Mammary epithelial cell (primary cell): ENCODE measurements around the gene PLBD1.

Experiments
- EZH2 ChIP-seq: IDR thresholded peaks from 2 replicates; pipeline ENCODE4 v1.6.1; 2012; ENCODE audit warnings: low read length, inconsistent platforms, borderline replicate concordance
- TF ChIP-seq, protein P1 (sequence below), 2 donors: IDR thresholded peaks in 1 of 2; conservative IDR thresholded peaks in 1 of 2; 2 replicates each; pipeline ENCODE4 v1.5.1; 2011 to 2012; ENCODE audit warnings: inconsistent platforms in 2 of 2, low read length in 2 of 2, mild to moderate bottlenecking in 2 of 2, control low read depth in 1 of 2, low read depth in 1 of 2; ENCODE audit not compliant: insufficient read depth in 1 of 2; ENCODE audit errors: extremely low read depth in 1 of 2

DNA sequence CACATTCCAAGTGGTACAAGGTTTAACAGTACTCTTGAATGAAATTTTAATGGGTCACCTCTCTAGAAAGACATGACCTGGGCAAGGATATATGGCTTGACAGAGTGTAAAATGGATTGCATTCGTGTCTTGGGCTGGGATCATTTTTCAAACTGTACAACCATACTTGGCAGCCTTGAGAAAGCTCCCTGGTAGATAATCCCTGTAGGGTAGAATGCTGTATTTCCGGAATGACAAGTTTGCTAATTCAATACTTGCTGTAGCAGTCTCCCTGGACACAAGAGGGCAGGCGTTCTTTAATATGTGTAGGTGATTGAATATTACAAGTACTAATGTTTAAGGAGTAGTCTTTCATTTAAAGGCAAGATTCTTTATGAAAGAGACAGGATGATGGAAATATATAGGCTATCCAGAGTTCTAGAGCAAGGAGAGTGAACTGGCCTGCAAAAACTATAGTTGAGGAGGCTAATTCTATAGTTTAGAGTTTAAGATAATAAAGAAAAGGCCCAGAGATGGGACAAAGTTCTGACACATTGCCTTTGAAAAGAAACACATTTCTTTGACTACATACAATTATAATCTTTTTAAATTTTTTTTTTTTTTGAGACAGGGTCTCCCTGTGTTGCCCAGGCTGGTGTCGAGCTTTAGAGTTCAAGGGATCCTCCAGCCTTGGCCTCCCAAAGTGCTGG, 53.4 kb downstream of the PLBD1 start:
- TF ChIP-seq, protein P1, sequence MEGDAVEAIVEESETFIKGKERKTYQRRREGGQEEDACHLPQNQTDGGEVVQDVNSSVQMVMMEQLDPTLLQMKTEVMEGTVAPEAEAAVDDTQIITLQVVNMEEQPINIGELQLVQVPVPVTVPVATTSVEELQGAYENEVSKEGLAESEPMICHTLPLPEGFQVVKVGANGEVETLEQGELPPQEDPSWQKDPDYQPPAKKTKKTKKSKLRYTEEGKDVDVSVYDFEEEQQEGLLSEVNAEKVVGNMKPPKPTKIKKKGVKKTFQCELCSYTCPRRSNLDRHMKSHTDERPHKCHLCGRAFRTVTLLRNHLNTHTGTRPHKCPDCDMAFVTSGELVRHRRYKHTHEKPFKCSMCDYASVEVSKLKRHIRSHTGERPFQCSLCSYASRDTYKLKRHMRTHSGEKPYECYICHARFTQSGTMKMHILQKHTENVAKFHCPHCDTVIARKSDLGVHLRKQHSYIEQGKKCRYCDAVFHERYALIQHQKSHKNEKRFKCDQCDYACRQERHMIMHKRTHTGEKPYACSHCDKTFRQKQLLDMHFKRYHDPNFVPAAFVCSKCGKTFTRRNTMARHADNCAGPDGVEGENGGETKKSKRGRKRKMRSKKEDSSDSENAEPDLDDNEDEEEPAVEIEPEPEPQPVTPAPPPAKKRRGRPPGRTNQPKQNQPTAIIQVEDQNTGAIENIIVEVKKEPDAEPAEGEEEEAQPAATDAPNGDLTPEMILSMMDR (conservative IDR thresholded peaks at IDR 0.05 in 1 of 2, IDR thresholded peaks at IDR 0.05 in 1 of 2; ENCODE audit: extremely low read depth in 1 of 2, insufficient read depth in 1 of 2, low read depth in 1 of 2, low read length in 2 of 2): peak; percentile 78
- no peak for TF ChIP-seq EZH2
